Measurements from ENCODE around the gene GAL3ST1. TPM values are rescaled to one million over a fixed set of nuclear protein-coding genes. Genes with fewer than 3 reads are reported as not detected.

The GAL3ST1 gene
- total RNA-seq, 1 donor from 2014 or later, result not detected

DNA sequence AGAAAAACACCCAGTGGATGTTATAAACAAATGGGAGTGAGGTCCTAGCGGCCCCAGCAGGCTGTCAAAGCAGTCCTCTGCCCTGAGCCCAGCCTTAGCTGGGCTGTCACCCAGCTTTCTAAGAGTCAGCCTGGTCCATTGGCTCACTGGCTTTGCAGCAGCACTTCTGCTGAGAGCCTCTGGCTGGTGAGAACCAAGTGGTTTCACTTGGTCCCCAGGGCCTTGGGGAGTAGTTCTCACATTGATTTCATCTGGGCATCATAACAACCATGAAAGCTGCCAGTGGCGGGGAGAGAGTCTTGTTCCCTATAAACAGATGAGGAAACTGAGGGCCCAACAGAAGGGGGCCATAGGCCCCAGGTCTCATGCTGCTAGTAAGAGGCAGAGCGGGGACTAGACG, 39.3 kb downstream of the GAL3ST1 start:
- no peak for DNase-seq (ENCODE audit: low spot score)
- intact Hi-C loops (cut with micrococcal nuclease), result no loop called here
- H3K4me1 Mint-ChIP-seq (ENCODE audit: low read depth), result peaks cover 4% of the 10 kb centered on the region
- H3K4me3 Mint-ChIP-seq (ENCODE audit: low read depth), result no peak overlapping the region
- no peaks in the 10 kb centered on the region for H3K9me3 Mint-ChIP-seq
- no peak overlapping the region for H3K27ac Mint-ChIP-seq
- H3K27me3 Mint-ChIP-seq (ENCODE audit: low read depth), result peaks cover 7% of the 10 kb centered on the region
- no peaks in the 10 kb centered on the region for H3K36me3 Mint-ChIP-seq (ENCODE audit: low read depth)

DNA sequence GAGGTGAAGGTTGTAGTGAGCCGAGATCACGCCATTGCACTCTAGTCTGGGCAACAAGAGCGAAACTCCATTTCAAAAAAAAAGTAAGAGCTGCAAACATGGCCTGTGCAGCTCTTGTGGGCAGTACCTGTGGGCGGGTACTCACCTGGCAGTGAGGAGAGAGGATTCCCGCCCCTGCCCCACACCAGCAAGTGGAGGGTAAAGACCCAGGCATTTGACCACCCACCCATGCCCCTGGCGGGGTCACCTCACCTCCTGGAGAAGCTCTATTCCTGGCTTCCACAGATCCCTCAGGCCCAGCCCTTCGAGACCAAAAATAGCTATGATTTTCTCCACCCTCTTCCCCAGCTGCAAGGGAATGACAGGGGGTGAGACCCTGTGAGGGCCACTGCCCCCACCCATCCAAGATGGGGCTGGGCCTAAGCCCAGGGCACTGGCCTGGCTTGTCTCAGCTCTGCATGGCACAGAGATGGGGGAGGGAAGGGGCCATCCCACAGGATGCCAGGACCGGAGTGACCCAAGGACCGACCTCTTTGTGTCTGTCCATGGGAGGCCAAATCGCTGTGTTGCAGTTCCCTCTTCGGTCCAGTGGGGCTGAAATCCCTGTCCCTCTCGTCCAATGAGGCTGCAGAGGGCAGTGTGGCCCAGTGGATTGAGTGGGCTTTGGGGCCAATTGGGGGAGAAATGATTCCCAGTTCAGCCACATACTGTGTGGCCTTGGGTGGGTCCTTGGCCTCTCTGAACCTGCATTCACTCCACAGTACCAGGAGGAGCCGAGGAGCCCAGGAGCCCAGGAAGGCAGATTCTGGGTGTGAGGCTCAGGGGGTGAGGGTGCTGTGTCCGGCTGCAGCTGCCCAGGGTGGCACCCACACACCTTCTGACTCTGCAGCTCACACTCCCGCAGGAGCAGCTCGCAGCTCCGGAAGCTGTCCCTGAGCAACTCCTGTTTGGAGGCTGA, 42.5 kb downstream of the GAL3ST1 start:
- Mint-ChIP-seq H3K36me3 (ENCODE audit: low read depth) (no peaks in the 10 kb centered on the region), H3K9me3 (no peaks in the 10 kb centered on the region), H3K27ac (no peak overlapping the region), H3K27me3 (ENCODE audit: low read depth) (no peaks in the 10 kb centered on the region), H3K4me3 (ENCODE audit: low read depth) (no peak overlapping the region), H3K4me1 (ENCODE audit: low read depth) (peaks cover 4% of the 10 kb centered on the region)
- DNase-seq (ENCODE audit: low spot score), result no peak
- intact Hi-C loops (cut with micrococcal nuclease), result no loop called here

- H3K27ac Mint-ChIP-seq, result no peak overlapping the region
- intact Hi-C loops (cut with micrococcal nuclease), result no loop called here
- no peaks in the 10 kb centered on the region for H3K36me3 Mint-ChIP-seq (ENCODE audit: low read depth)
- H3K27me3 Mint-ChIP-seq (ENCODE audit: low read depth), result peaks cover 4% of the 10 kb centered on the region
- no peaks in the 10 kb centered on the region for H3K4me1 Mint-ChIP-seq (ENCODE audit: low read depth)
- no peak overlapping the region for H3K4me3 Mint-ChIP-seq (ENCODE audit: low read depth)
- no peak for DNase-seq (ENCODE audit: low spot score)
- no peaks in the 10 kb centered on the region for H3K9me3 Mint-ChIP-seq
Measured at GRCh38 chr22:30526656-30527055, 47.8 kb downstream of the GAL3ST1 start.

GRCh38 chr22:30523646-30524489, 50.6 kb downstream of the GAL3ST1 start:
- Mint-ChIP-seq H3K27ac (no peak overlapping the region), H3K4me3 (ENCODE audit: low read depth) (no peak overlapping the region), H3K27me3 (ENCODE audit: low read depth) (peaks cover 4% of the 10 kb centered on the region), H3K4me1 (ENCODE audit: low read depth) (no peaks in the 10 kb centered on the region), H3K9me3 (no peaks in the 10 kb centered on the region), H3K36me3 (ENCODE audit: low read depth) (no peaks in the 10 kb centered on the region)
- intact Hi-C loops (cut with micrococcal nuclease), result no loop called here
- no peak for DNase-seq (ENCODE audit: low spot score)

DNA sequence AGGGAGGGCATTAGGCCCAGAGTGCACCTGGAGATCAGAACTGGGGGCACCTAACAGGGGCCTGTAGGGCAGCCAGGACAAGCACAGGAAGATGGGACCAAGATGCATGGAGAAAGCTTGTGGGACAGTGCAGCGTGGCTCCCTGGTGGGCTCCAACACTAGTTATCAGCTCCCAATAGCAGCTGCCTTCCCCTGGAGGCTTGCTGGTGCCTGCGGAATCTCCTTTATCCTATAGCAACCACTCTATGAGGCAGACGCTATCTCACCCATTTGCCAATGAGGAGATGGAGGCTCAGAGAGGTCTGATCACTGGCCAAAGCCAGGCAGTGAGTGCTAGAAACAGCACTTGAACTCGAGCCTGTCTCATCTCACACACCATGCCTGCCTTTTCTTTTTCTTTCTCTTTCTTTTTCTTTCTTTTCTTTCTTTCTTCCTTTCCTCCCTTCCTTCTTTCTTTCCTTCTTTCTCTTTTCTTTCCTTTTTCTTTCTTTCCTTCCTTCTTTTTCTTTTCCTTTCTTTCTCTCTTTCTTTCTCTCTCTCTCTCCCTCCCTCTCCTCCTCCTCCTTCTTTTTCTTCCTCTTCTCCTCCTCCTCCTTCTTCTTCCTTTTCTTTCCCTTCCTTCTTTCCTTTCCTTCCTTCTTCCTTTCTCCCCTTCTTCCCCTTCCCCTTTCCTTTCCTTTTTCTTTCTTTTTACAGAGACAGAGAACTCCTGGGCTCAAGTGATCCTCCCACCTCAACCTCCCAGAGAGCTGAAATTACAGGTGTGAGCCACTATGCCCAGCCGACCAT, 52.9 kb downstream of the GAL3ST1 start:
- DNase-seq (ENCODE audit: low spot score), result no peak
- no peak overlapping the region for H3K27ac Mint-ChIP-seq
- H3K27me3 Mint-ChIP-seq (ENCODE audit: low read depth), result peaks cover 4% of the 10 kb centered on the region
- no peaks in the 10 kb centered on the region for H3K9me3 Mint-ChIP-seq
- no peak overlapping the region for H3K4me3 Mint-ChIP-seq (ENCODE audit: low read depth)
- no peaks in the 10 kb centered on the region for H3K4me1 Mint-ChIP-seq (ENCODE audit: low read depth)
- intact Hi-C loops (cut with micrococcal nuclease), result no loop called here
- H3K36me3 Mint-ChIP-seq (ENCODE audit: low read depth), result no peaks in the 10 kb centered on the region

GRCh38 chr22:30519842-30520425, 54.5 kb downstream of the GAL3ST1 start:
- DNase-seq (ENCODE audit: low spot score), result no peak
- Mint-ChIP-seq H3K36me3 (ENCODE audit: low read depth) (no peaks in the 10 kb centered on the region), H3K4me1 (ENCODE audit: low read depth) (no peaks in the 10 kb centered on the region), H3K27ac (no peak overlapping the region), H3K9me3 (no peaks in the 10 kb centered on the region), H3K27me3 (ENCODE audit: low read depth) (peaks cover 4% of the 10 kb centered on the region), H3K4me3 (ENCODE audit: low read depth) (no peak overlapping the region)
- intact Hi-C loops (cut with micrococcal nuclease), result no loop called here

DNA sequence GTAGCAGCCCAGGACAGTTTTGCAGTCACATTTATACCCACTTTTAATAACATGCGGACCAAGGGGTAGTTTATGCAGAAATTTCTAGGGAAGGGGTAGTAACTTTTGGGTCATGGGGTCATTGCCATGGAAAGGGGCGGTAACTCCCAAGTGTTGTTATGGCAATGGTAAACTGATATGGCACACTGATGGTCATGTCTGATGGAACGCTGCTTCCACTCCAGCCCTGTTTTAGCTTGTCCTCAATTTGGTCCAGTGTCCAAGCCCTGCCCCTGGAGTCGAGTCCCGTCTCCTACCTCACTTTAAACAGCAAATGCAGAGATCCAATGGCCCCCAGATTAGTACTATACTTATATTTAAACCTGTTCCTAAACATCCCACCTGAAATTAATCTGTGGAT, 57.7 kb downstream of the GAL3ST1 start:
- no peaks in the 10 kb centered on the region for H3K27me3 Mint-ChIP-seq (ENCODE audit: low read depth)
- no peak overlapping the region for H3K4me3 Mint-ChIP-seq (ENCODE audit: low read depth)
- no peaks in the 10 kb centered on the region for H3K4me1 Mint-ChIP-seq (ENCODE audit: low read depth)
- H3K27ac Mint-ChIP-seq, result no peak overlapping the region
- H3K9me3 Mint-ChIP-seq, result no peaks in the 10 kb centered on the region
- no peaks in the 10 kb centered on the region for H3K36me3 Mint-ChIP-seq (ENCODE audit: low read depth)
- intact Hi-C loops (cut with micrococcal nuclease), result no loop called here
- DNase-seq (ENCODE audit: low spot score), result no peak

GRCh38 chr22:30516273-30516672, 58.2 kb downstream of the GAL3ST1 start:
- Mint-ChIP-seq H3K27ac (no peak overlapping the region), H3K9me3 (no peaks in the 10 kb centered on the region), H3K27me3 (ENCODE audit: low read depth) (no peaks in the 10 kb centered on the region), H3K4me1 (ENCODE audit: low read depth) (no peaks in the 10 kb centered on the region), H3K36me3 (ENCODE audit: low read depth) (no peaks in the 10 kb centered on the region), H3K4me3 (ENCODE audit: low read depth) (no peak overlapping the region)
- intact Hi-C loops (cut with micrococcal nuclease), result no loop called here
- no peak for DNase-seq (ENCODE audit: low spot score)

DNA sequence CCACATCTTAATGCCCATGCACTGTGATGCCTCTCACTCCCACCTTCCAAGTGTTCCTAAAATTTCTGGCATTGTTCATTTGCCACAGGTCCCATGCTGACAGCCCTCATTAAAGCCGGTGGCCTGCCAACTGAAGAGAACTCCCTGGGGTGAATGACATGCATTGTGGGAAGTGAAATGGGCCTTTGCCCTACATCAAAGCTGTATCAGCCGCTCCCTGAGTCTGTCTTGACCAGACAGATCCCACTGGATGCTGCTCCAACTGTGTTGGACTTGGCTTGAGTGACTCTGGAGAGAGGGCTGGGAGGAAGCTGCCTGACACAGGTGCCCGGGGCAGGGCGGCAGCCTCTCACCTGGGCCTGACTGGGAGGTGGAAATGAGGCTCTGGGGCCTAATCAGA, 60.2 kb downstream of the GAL3ST1 start:
- Mint-ChIP-seq H3K36me3 (ENCODE audit: low read depth) (no peaks in the 10 kb centered on the region), H3K4me3 (ENCODE audit: low read depth) (no peak overlapping the region), H3K27me3 (ENCODE audit: low read depth) (peaks cover 3% of the 10 kb centered on the region), H3K9me3 (no peaks in the 10 kb centered on the region), H3K27ac (no peak overlapping the region), H3K4me1 (ENCODE audit: low read depth) (no peaks in the 10 kb centered on the region)
- DNase-seq (ENCODE audit: low spot score), result no peak
- intact Hi-C loops (cut with micrococcal nuclease), result no loop called here

DNA sequence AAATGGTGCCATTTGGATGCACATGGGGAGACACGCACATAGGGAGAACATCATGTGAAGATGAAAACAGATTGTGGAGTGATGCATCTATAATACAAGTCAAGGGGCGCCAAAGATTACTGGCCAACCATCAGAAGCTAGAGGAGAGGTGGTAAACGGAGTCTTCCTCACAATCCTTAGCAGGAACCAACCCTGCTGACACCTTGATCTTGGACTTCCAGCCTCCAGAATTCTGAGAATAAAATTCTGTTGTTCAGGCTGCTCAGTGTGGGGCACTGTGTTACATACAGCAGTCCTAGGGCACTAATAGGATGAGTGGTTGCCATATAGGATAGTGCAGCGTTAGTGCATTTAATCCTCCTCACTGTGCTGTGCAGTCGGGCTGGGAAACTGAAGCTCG, 61.0 kb downstream of the GAL3ST1 start:
- intact Hi-C loops (cut with micrococcal nuclease), result no loop called here
- DNase-seq (ENCODE audit: low spot score), result no peak
- Mint-ChIP-seq H3K36me3 (ENCODE audit: low read depth) (no peaks in the 10 kb centered on the region), H3K27ac (no peak overlapping the region), H3K4me1 (ENCODE audit: low read depth) (no peaks in the 10 kb centered on the region), H3K4me3 (ENCODE audit: low read depth) (no peak overlapping the region), H3K27me3 (ENCODE audit: low read depth) (peaks cover 3% of the 10 kb centered on the region), H3K9me3 (no peaks in the 10 kb centered on the region)

DNA sequence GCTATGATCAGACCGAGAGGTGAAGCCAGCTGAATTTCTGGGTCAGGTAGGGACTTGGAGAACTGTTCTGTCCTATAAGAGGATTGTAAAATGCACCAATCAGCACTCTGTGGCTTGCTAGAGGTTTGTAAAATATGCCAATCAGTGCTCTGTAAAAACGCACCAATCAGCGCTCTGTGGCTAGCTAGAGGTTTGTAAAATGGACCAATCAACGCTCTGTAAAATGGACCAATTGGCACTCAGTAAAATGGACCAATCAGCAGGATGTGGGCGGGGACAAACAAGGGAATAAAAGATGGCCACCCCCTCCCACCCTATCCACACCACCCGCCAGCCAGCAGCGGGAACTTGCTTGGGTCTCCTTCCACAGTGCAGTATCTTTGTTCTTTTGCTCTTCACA, 62.6 kb downstream of the GAL3ST1 start:
- Mint-ChIP-seq H3K4me1 (ENCODE audit: low read depth) (no peaks in the 10 kb centered on the region), H3K27ac (no peak overlapping the region), H3K36me3 (ENCODE audit: low read depth) (no peaks in the 10 kb centered on the region), H3K4me3 (ENCODE audit: low read depth) (no peak overlapping the region), H3K27me3 (ENCODE audit: low read depth) (peaks cover 3% of the 10 kb centered on the region), H3K9me3 (no peaks in the 10 kb centered on the region)
- DNase-seq (ENCODE audit: low spot score), result no peak
- intact Hi-C loops (cut with micrococcal nuclease), result no loop called here

- no peak overlapping the region for H3K27ac Mint-ChIP-seq
- intact Hi-C loops (cut with micrococcal nuclease), result no loop called here
- no peak overlapping the region for H3K4me3 Mint-ChIP-seq (ENCODE audit: low read depth)
- H3K27me3 Mint-ChIP-seq (ENCODE audit: low read depth), result peaks cover 8% of the 10 kb centered on the region
- no peaks in the 10 kb centered on the region for H3K9me3 Mint-ChIP-seq
- H3K36me3 Mint-ChIP-seq (ENCODE audit: low read depth), result no peaks in the 10 kb centered on the region
- DNase-seq (ENCODE audit: low spot score), result no peak
- H3K4me1 Mint-ChIP-seq (ENCODE audit: low read depth), result no peaks in the 10 kb centered on the region
Measured at GRCh38 chr22:30511109-30511508, 63.4 kb downstream of the GAL3ST1 start.

All from activated T-helper 2 cell treated with anti-CD3 and anti-CD28 coated beads, Interferon-gamma antibody, Interleukin-2, Interleukin-4, amounts not matched to agents 10 μg/mL and 5 μg/mL and 100 μg/mL, durations not matched to agents 14 hours and 24 hours and 36 hours (primary cell).